Neural cell (in vitro differentiated cells): ENCODE data around the gene CTRB1.

Source experiments
- EZH2 ChIP-seq: fragments of 200-600, 300-800 bp; shearing (Covaris generic), sonication (generic); IDR thresholded peaks from 2 replicates; pipeline ENCODE4 v1.6.1; 2014; ENCODE audit warnings: antibody characterized with exemption, low read length, borderline replicate concordance, mild to moderate bottlenecking; ENCODE audit not compliant: insufficient read depth, poor library complexity, severe bottlenecking
- POLR2AphosphoS5 ChIP-seq: IDR thresholded peaks from 2 replicates; pipeline ENCODE4 v1.6.1; 2012
- TF ChIP-seq, protein P1 (sequence below): fragments of 450-650 bp; IDR thresholded peaks from 2 replicates; pipeline ENCODE4 v1.5.1; 2014; ENCODE audit warnings: antibody characterized with exemption, mild to moderate bottlenecking, moderate library complexity; ENCODE audit not compliant: poor library complexity, severe bottlenecking

DNA sequence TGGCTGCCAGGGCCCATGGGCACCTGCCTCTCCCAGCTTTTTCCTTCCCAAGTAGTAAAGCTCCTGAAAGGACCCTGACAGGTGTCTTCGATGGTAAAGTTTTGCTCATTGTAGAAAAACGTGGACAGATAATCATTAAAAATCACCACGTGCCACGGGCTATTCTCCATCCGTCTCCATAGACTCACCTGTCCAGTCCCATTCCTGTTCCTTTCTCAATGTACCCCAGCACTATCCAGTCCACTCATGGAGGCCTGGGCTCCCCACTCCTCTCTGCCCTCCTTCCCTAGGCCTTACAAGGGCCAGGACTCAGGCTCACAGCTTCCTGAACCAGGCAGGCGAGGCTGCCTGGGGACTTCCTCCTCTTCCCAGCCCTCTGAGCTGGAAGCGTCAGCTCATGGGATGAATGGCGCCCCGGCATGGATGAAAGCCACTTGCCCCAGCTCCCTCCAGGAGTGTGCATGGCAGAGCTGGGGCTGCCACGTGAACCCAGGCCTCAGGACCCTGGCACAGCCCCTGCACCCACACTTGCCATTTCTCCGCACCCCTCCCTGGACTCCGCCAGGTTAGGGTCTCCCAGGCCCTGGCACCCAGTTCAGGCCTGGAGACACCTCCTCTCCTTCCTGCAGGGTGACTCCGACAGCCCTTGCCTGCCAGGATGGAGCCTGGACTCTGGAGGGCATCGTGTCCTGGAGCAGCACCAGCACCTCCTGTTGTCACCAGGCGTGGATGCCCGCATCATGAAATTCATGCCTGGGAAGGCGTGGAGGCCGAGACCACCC lies 8.8 kb downstream of the CTRB1 start:
- TF ChIP-seq EZH2, result no peak
- TF ChIP-seq, protein P1, sequence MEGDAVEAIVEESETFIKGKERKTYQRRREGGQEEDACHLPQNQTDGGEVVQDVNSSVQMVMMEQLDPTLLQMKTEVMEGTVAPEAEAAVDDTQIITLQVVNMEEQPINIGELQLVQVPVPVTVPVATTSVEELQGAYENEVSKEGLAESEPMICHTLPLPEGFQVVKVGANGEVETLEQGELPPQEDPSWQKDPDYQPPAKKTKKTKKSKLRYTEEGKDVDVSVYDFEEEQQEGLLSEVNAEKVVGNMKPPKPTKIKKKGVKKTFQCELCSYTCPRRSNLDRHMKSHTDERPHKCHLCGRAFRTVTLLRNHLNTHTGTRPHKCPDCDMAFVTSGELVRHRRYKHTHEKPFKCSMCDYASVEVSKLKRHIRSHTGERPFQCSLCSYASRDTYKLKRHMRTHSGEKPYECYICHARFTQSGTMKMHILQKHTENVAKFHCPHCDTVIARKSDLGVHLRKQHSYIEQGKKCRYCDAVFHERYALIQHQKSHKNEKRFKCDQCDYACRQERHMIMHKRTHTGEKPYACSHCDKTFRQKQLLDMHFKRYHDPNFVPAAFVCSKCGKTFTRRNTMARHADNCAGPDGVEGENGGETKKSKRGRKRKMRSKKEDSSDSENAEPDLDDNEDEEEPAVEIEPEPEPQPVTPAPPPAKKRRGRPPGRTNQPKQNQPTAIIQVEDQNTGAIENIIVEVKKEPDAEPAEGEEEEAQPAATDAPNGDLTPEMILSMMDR, result no peak
- no peak for TF ChIP-seq POLR2AphosphoS5
